ENCODE measurements around the gene KIF4A. TPM values are rescaled to one million over a fixed set of nuclear protein-coding genes. Genes with fewer than 3 reads are reported as not detected.
"Not testable (repeated sequence)": the region's sequence is repeated elsewhere in the genome, so short reads cannot be mapped to it uniquely, and the experiment has no call there.

The KIF4A gene
- polyA plus RNA-seq, 1 experiment, result 10.8 TPM

GRCh38 chrX:70338290-70338689 lies 48.4 kb downstream of the KIF4A start:
- TF ChIP-seq CTCF (IDR thresholded peaks at IDR 0.05; ENCODE audit: insufficient read depth, low read depth, low read length), result no peak
- ChIA-PET POLR2A (no interaction called here), CTCF (no interaction called here)
- Histone ChIP-seq H3K27me3 (ENCODE audit: control insufficient read depth, insufficient read depth, low read length) (no peaks in the 10 kb centered on the region), H3K36me3 (ENCODE audit: control insufficient read depth, insufficient read depth, low read length) (no peaks in the 10 kb centered on the region), H3K4me3 (ENCODE audit: low read depth, low read length) (no peak overlapping the region)
- DNase-seq (ENCODE audit: low read depth), result no peak

DNA sequence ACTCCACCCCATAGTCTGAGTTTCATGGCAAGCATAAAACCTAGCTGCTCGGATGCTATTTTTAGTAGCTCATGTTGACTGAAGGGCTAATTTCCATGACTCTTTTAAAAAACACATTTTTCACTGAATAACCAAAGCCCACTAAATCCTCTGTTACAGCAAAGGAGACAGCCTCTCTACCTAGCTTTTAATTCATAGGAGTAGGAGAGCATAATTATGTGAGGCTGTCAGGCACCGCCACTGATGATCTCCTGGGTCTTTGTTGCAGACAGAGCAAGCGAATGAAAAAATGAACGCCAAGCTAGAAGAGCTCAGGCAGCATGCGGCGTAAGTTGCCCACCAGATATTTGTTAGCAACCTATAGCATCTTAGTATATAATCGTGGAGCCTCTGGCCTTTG lies 53.5 kb downstream of the KIF4A start:
- Histone ChIP-seq H3K27me3 (ENCODE audit: control insufficient read depth, insufficient read depth, low read length) (no peaks in the 10 kb centered on the region), H3K36me3 (ENCODE audit: control insufficient read depth, insufficient read depth, low read length) (no peaks in the 10 kb centered on the region), H3K4me3 (ENCODE audit: low read depth, low read length) (no peak overlapping the region)
- ChIA-PET CTCF (no interaction called here), POLR2A (interaction anchor here (0.7 kb wide), 1 partner anchor 210 kb away, joined by 7 read pairs; no protein-coding TSS in a partner anchor)
- DNase-seq (ENCODE audit: low read depth), result no peak
- TF ChIP-seq CTCF (IDR thresholded peaks at IDR 0.05; ENCODE audit: insufficient read depth, low read depth, low read length), result no peak

DNA sequence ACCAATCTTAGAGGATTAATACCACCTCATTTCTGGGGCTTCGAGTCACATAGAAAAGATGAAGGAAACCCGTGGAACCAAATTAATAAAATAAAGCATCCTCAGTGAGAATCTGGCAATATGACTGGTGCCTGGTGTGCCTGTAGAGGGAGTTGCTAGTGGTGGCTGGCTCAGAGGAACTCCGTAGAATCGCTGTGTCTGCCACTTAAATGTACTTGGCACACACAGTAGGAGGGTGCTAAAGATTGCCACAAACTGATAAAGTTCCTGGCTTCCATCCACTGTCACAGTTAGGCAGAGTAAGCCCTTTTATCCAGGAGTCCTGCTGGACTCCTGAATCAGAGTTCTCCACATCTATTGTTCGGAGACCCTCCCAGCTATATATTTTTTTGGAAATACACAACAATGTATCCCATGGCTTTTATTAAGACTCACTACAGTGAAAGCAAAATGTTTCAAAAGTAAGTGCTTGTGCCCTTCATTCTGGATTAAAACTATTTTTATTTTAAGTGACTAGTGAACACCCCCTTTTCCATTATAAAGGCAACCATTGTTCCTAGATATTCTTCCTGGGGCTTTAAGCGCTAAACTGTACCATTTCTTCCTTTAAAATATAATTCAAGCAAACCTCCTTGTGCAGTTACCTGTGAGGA lies 56.6 kb downstream of the KIF4A start:
- DNase-seq (ENCODE audit: low read depth), result no peak
- ChIA-PET CTCF (no interaction called here), POLR2A (no interaction called here)
- Histone ChIP-seq H3K4me3 (ENCODE audit: low read depth, low read length) (no peak overlapping the region), H3K27me3 (ENCODE audit: control insufficient read depth, insufficient read depth, low read length) (no peaks in the 10 kb centered on the region), H3K36me3 (ENCODE audit: control insufficient read depth, insufficient read depth, low read length) (no peaks in the 10 kb centered on the region)
- no peak for TF ChIP-seq CTCF (IDR thresholded peaks at IDR 0.05; ENCODE audit: insufficient read depth, low read depth, low read length)

DNA sequence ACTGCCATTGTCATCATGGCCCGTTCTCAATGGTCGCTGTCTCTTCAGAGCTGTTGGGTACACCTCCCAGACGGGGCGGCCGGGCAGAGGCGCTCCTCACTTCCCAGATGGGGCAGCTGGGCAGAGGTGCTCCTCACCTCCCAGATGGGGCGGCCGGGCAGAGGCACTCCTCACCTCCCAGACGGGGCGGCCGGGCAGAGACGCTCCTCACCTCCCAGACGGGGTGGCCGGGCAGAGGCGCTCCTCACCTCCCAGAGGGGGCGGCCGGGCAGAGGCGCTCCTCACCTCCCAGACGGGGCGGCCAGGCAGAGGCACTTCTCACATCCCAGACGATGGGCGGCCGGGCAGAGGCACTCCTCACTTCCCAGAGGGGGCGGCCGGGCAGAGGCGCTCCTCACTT lies 58.9 kb downstream of the KIF4A start:
- DNase-seq (ENCODE audit: low read depth); CTCF ChIA-PET; H3K36me3 ChIP-seq (ENCODE audit: control insufficient read depth, insufficient read depth, low read length); H3K4me3 ChIP-seq (ENCODE audit: low read depth, low read length); POLR2A ChIA-PET; H3K27me3 ChIP-seq (ENCODE audit: control insufficient read depth, insufficient read depth, low read length): not testable (repeated sequence)

- DNase-seq (ENCODE audit: low read depth); H3K27me3 ChIP-seq (ENCODE audit: control insufficient read depth, insufficient read depth, low read length); POLR2A ChIA-PET; H3K4me3 ChIP-seq (ENCODE audit: low read depth, low read length); H3K36me3 ChIP-seq (ENCODE audit: control insufficient read depth, insufficient read depth, low read length); CTCF ChIA-PET: not testable (repeated sequence)
Measured at GRCh38 chrX:70349367-70350125, 59.6 kb downstream of the KIF4A start.

GRCh38 chrX:70352496-70352895 lies 62.6 kb downstream of the KIF4A start:
- POLR2A ChIA-PET, result no interaction called here
- CTCF ChIA-PET, result interaction anchor here (1.0 kb wide), 1 partner anchor 11 kb away, joined by 3 read pairs; no protein-coding TSS in a partner anchor
- no peak for TF ChIP-seq CTCF (IDR thresholded peaks at IDR 0.05; ENCODE audit: insufficient read depth, low read depth, low read length)

More at GRCh38 chrX:70352496-70352895, 62.6 kb downstream of the KIF4A start:
- Histone ChIP-seq H3K4me3 (ENCODE audit: low read depth, low read length) (no peak overlapping the region), H3K36me3 (ENCODE audit: control insufficient read depth, insufficient read depth, low read length) (no peaks in the 10 kb centered on the region), H3K27me3 (ENCODE audit: control insufficient read depth, insufficient read depth, low read length) (no peaks in the 10 kb centered on the region)
- no peak for DNase-seq (ENCODE audit: low read depth)
